ENCODE data around the gene TGFB2. TPM values are rescaled to one million over a fixed set of nuclear protein-coding genes. Genes with fewer than 3 reads are reported as not detected.

The TGFB2 gene
- total RNA-seq, 2 experiments from 2014 or later = not detected

- Mint-ChIP-seq H3K27me3 (peaks cover 4% of the 10 kb centered on the region), H3K4me3 (no peak overlapping the region), H3K36me3 (no peaks in the 10 kb centered on the region), H3K9me3 (ENCODE audit: low read depth) (no peaks in the 10 kb centered on the region), H3K4me1 (no peaks in the 10 kb centered on the region), H3K27ac (no peak overlapping the region)
- DNase-seq (no peak), ATAC-seq (no peak)
- CTCF ChIA-PET = no interaction called here
Observed at GRCh38 chr1:218413179-218413578, 68.0 kb downstream of the TGFB2 start.

- no peak for DNase-seq
- Mint-ChIP-seq H3K4me1 (no peaks in the 10 kb centered on the region), H3K36me3 (no peaks in the 10 kb centered on the region), H3K9me3 (ENCODE audit: low read depth) (no peaks in the 10 kb centered on the region), H3K27ac (no peak overlapping the region), H3K4me3 (no peak overlapping the region), H3K27me3 (peaks cover 4% of the 10 kb centered on the region)
- CTCF ChIA-PET = no interaction called here
- no peak for ATAC-seq
Observed at GRCh38 chr1:218414060-218414728, 69.1 kb downstream of the TGFB2 start.

GRCh38 chr1:218415726-218416125 is 70.6 kb downstream of the TGFB2 start:
- ATAC-seq (no peak), DNase-seq (no peak)
- Mint-ChIP-seq H3K9me3 (ENCODE audit: low read depth) (no peaks in the 10 kb centered on the region), H3K27me3 (peaks cover under 1% of the 10 kb centered on the region), H3K4me1 (no peaks in the 10 kb centered on the region), H3K27ac (no peak overlapping the region), H3K4me3 (no peak overlapping the region), H3K36me3 (no peaks in the 10 kb centered on the region)
- CTCF ChIA-PET = no interaction called here

- no peaks in the 10 kb centered on the region for H3K4me1 Mint-ChIP-seq
- ATAC-seq = no peak
- H3K27ac Mint-ChIP-seq = no peak overlapping the region
- CTCF ChIA-PET = no interaction called here
- H3K36me3 Mint-ChIP-seq = no peaks in the 10 kb centered on the region
- H3K27me3 Mint-ChIP-seq = no peaks in the 10 kb centered on the region
- DNase-seq = no peak
- no peak overlapping the region for H3K4me3 Mint-ChIP-seq
- no peaks in the 10 kb centered on the region for H3K9me3 Mint-ChIP-seq (ENCODE audit: low read depth)
Observed at GRCh38 chr1:218421531-218421930, 76.4 kb downstream of the TGFB2 start.

GRCh38 chr1:218424502-218424901 is 79.4 kb downstream of the TGFB2 start:
- ATAC-seq (no peak), DNase-seq (no peak)
- Mint-ChIP-seq H3K36me3 (no peaks in the 10 kb centered on the region), H3K27ac (no peak overlapping the region), H3K4me3 (no peak overlapping the region), H3K4me1 (no peaks in the 10 kb centered on the region), H3K27me3 (no peaks in the 10 kb centered on the region), H3K9me3 (ENCODE audit: low read depth) (no peaks in the 10 kb centered on the region)
- CTCF ChIA-PET = no interaction called here

- no peaks in the 10 kb centered on the region for H3K27me3 Mint-ChIP-seq
- no peak for DNase-seq
- CTCF ChIA-PET = no interaction called here
- H3K4me3 Mint-ChIP-seq = no peak overlapping the region
- H3K9me3 Mint-ChIP-seq (ENCODE audit: low read depth) = no peaks in the 10 kb centered on the region
- no peak for ATAC-seq
- H3K36me3 Mint-ChIP-seq = no peaks in the 10 kb centered on the region
- no peaks in the 10 kb centered on the region for H3K4me1 Mint-ChIP-seq
- H3K27ac Mint-ChIP-seq = no peak overlapping the region
Observed at GRCh38 chr1:218425647-218426342, 80.7 kb downstream of the TGFB2 start.

GRCh38 chr1:218426343-218426657 is 81.2 kb downstream of the TGFB2 start:
- Mint-ChIP-seq H3K36me3 (no peaks in the 10 kb centered on the region), H3K9me3 (ENCODE audit: low read depth) (no peaks in the 10 kb centered on the region), H3K4me3 (no peak overlapping the region), H3K4me1 (no peaks in the 10 kb centered on the region), H3K27ac (no peak overlapping the region), H3K27me3 (no peaks in the 10 kb centered on the region)
- CTCF ChIA-PET = no interaction called here
- ATAC-seq (no peak), DNase-seq (no peak)

- H3K27ac Mint-ChIP-seq = no peak overlapping the region
- CTCF ChIA-PET = no interaction called here
Observed at GRCh38 chr1:218429301-218429700, 84.2 kb downstream of the TGFB2 start.

GRCh38 chr1:218430346-218430745 is 85.2 kb downstream of the TGFB2 start:
- Mint-ChIP-seq H3K4me1 (no peaks in the 10 kb centered on the region), H3K9me3 (ENCODE audit: low read depth) (no peaks in the 10 kb centered on the region), H3K4me3 (no peak overlapping the region), H3K27ac (no peak overlapping the region), H3K27me3 (no peaks in the 10 kb centered on the region), H3K36me3 (no peaks in the 10 kb centered on the region)
- ATAC-seq (no peak), DNase-seq (no peak)
- CTCF ChIA-PET = no interaction called here

More at GRCh38 chr1:218429301-218429700, 84.2 kb downstream of the TGFB2 start:
- Mint-ChIP-seq H3K4me1 (no peaks in the 10 kb centered on the region), H3K9me3 (ENCODE audit: low read depth) (no peaks in the 10 kb centered on the region), H3K36me3 (no peaks in the 10 kb centered on the region), H3K4me3 (no peak overlapping the region), H3K27me3 (no peaks in the 10 kb centered on the region)
- DNase-seq (no peak), ATAC-seq (no peak)

- Mint-ChIP-seq H3K36me3 (no peaks in the 10 kb centered on the region), H3K27ac (no peak overlapping the region), H3K4me3 (no peak overlapping the region), H3K27me3 (no peaks in the 10 kb centered on the region), H3K9me3 (ENCODE audit: low read depth) (no peaks in the 10 kb centered on the region), H3K4me1 (no peaks in the 10 kb centered on the region)
- CTCF ChIA-PET = no interaction called here
- no peak for DNase-seq
- ATAC-seq = no peak
Observed at GRCh38 chr1:218430822-218431221, 85.7 kb downstream of the TGFB2 start.

GRCh38 chr1:218431476-218431875 is 86.3 kb downstream of the TGFB2 start:
- ATAC-seq = no peak
- H3K27me3 Mint-ChIP-seq = no peaks in the 10 kb centered on the region
- H3K36me3 Mint-ChIP-seq = no peaks in the 10 kb centered on the region
- no peaks in the 10 kb centered on the region for H3K9me3 Mint-ChIP-seq (ENCODE audit: low read depth)
- DNase-seq = no peak
- no peaks in the 10 kb centered on the region for H3K4me1 Mint-ChIP-seq
- no peak overlapping the region for H3K27ac Mint-ChIP-seq
- CTCF ChIA-PET = no interaction called here
- H3K4me3 Mint-ChIP-seq = no peak overlapping the region

GRCh38 chr1:218433744-218434143 is 88.6 kb downstream of the TGFB2 start:
- Mint-ChIP-seq H3K27me3 (no peaks in the 10 kb centered on the region), H3K36me3 (no peaks in the 10 kb centered on the region), H3K4me1 (no peaks in the 10 kb centered on the region), H3K4me3 (no peak overlapping the region), H3K27ac (no peak overlapping the region), H3K9me3 (ENCODE audit: low read depth) (no peaks in the 10 kb centered on the region)
- DNase-seq (no peak), ATAC-seq (no peak)
- CTCF ChIA-PET = no interaction called here

- CTCF ChIA-PET = no interaction called here
- H3K27ac Mint-ChIP-seq = no peak overlapping the region
Observed at GRCh38 chr1:218435528-218435927, 90.4 kb downstream of the TGFB2 start.

GRCh38 chr1:218436346-218436745 is 91.2 kb downstream of the TGFB2 start:
- ATAC-seq = no peak
- CTCF ChIA-PET = no interaction called here

More at GRCh38 chr1:218435528-218435927, 90.4 kb downstream of the TGFB2 start:
- no peaks in the 10 kb centered on the region for H3K9me3 Mint-ChIP-seq (ENCODE audit: low read depth)
- ATAC-seq (no peak), DNase-seq (no peak)
- no peaks in the 10 kb centered on the region for H3K4me1 Mint-ChIP-seq
- no peaks in the 10 kb centered on the region for H3K27me3 Mint-ChIP-seq
- H3K4me3 Mint-ChIP-seq = no peak overlapping the region
- H3K36me3 Mint-ChIP-seq = no peaks in the 10 kb centered on the region

More at GRCh38 chr1:218436346-218436745, 91.2 kb downstream of the TGFB2 start:
- Mint-ChIP-seq H3K36me3 (no peaks in the 10 kb centered on the region), H3K9me3 (ENCODE audit: low read depth) (no peaks in the 10 kb centered on the region), H3K4me3 (no peak overlapping the region), H3K4me1 (no peaks in the 10 kb centered on the region), H3K27ac (no peak overlapping the region), H3K27me3 (no peaks in the 10 kb centered on the region)
- no peak for DNase-seq

Data from activated CD8-positive, alpha-beta memory T cell treated with anti-CD3 and anti-CD28 coated beads, Interleukin-2, amount 10 ng/mL, durations not matched to agents 7 days and 5 days (primary cell).